ENCODE data around the gene SUCNR1. TPM values are rescaled to one million over a fixed set of nuclear protein-coding genes. Genes with fewer than 3 reads are reported as not detected.

Gene SUCNR1
- total RNA-seq, 1 experiment from 2014 or later = not detected

DNA sequence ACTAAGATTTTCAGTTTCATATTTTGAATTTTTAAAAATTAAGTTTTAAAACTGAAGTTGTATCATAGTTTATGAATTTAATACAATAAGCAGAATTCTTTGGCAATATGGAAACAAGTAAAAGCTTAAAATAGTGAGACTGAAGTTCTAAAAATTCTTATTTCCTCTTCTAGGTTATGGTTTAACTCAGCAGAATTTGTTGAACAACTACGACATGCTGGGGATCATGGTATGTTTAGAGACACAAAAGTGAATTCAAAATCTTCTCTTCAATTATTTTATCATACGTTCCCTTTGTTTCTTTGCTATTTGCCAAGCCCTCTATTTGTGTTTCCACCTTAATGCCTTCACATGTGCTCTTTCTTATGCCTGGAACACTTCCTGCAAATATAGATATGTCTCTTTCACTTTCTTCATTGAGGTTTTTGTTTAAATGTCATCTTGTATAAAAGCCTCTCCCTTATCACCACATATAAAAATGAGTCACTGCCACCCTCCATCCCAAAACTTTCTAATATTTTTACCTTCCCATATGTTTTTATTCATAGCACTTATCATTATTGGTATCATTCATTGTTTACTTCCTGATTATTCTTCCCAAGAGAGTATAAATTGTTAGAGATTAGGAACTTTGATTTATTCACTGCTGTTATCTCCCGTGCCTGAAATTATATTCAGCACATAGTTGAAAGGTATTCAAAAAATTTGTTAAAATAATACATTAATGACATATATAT is 6.4 kb downstream of the SUCNR1 start:
- Mint-ChIP-seq H3K27ac (no peak overlapping the region), H3K9me3 (no peaks in the 10 kb centered on the region; a peak in 1 of 5 replicates)
- no peak overlapping the region for H3K4me2 ChIP-seq (ENCODE audit: insufficient read depth, insufficient read length, low read length)

More for the DNA sequence above, 6.4 kb downstream of the SUCNR1 start:
- Mint-ChIP-seq H3K36me3 (ENCODE audit: insufficient read depth in 1 of 3, low read depth in 3 of 3) (no peaks in the 10 kb centered on the region), H3K27me3 (ENCODE audit: low read depth) (no peaks in the 10 kb centered on the region), H3K4me3 (no peak overlapping the region), H3K4me1 (no peaks in the 10 kb centered on the region; a peak in 1 of 4 replicates)
- H3K4me1 ChIP-seq (ENCODE audit: insufficient read depth, low read length) = no peaks in the 10 kb centered on the region
- DNase-seq = no peak
- H3K79me2 ChIP-seq (ENCODE audit: insufficient read depth, low read length) = no peaks in the 10 kb centered on the region
- H2BK120ac ChIP-seq (ENCODE audit: low read depth, low read length, poor library complexity, severe bottlenecking) = no peak overlapping the region
- H3K79me1 ChIP-seq (ENCODE audit: insufficient read depth, low read depth, low read length, poor library complexity, severe bottlenecking) = no peaks in the 10 kb centered on the region
- no peak overlapping the region for H2BK12ac ChIP-seq (ENCODE audit: insufficient read length, low read depth, low read length)
- H4K5ac ChIP-seq (ENCODE audit: insufficient read length, low read depth, low read length) = no peak overlapping the region
- H3K27ac ChIP-seq (ENCODE audit: insufficient read length, low read depth, low read length) = no peak overlapping the region
- no peak overlapping the region for H3K14ac ChIP-seq (ENCODE audit: insufficient read depth, low read length)
- H4K8ac ChIP-seq (replicated peaks; ENCODE audit: insufficient read length, low read depth, low read length) = no peak overlapping the region
- WGBS (ENCODE audit: extremely low coverage, insufficient read length, low lambda C conversion rate) = no CpG with 5 or more reads among the region's 3 CpGs
- H3K27me3 ChIP-seq (ENCODE audit: insufficient read depth, low read length) = no peaks in the 10 kb centered on the region
- no peak overlapping the region for H3T11ph ChIP-seq (ENCODE audit: low read length)
- H4K20me1 ChIP-seq (ENCODE audit: control insufficient read depth, insufficient read depth, insufficient read length) = no peaks in the 10 kb centered on the region
- H2BK20ac ChIP-seq (ENCODE audit: low read depth, low read length, poor library complexity, severe bottlenecking) = no peak overlapping the region
- no peak overlapping the region for H3K56ac ChIP-seq (ENCODE audit: insufficient read length, low read depth, low read length)
- no peak overlapping the region for H3K9ac ChIP-seq (ENCODE audit: extremely low read depth, insufficient read length, low read length)
- no peak overlapping the region for H3K18ac ChIP-seq (ENCODE audit: insufficient read length, low read depth, low read length)
- no peak overlapping the region for H3K23ac ChIP-seq (ENCODE audit: insufficient read length, low read depth, low read length)
- H3K9me3 ChIP-seq (ENCODE audit: control insufficient read depth, low read depth, low read length) = no peaks in the 10 kb centered on the region
- no peak overlapping the region for H4K91ac ChIP-seq (ENCODE audit: insufficient read length, low read depth, low read length)
- H3K4ac ChIP-seq (ENCODE audit: low read depth, low read length) = no peak overlapping the region
- H2AFZ ChIP-seq (ENCODE audit: low read length) = no peak overlapping the region
- no peak overlapping the region for H2BK5ac ChIP-seq (ENCODE audit: insufficient read length, low read length)
- TF ChIP-seq, protein P1, sequence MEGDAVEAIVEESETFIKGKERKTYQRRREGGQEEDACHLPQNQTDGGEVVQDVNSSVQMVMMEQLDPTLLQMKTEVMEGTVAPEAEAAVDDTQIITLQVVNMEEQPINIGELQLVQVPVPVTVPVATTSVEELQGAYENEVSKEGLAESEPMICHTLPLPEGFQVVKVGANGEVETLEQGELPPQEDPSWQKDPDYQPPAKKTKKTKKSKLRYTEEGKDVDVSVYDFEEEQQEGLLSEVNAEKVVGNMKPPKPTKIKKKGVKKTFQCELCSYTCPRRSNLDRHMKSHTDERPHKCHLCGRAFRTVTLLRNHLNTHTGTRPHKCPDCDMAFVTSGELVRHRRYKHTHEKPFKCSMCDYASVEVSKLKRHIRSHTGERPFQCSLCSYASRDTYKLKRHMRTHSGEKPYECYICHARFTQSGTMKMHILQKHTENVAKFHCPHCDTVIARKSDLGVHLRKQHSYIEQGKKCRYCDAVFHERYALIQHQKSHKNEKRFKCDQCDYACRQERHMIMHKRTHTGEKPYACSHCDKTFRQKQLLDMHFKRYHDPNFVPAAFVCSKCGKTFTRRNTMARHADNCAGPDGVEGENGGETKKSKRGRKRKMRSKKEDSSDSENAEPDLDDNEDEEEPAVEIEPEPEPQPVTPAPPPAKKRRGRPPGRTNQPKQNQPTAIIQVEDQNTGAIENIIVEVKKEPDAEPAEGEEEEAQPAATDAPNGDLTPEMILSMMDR (conservative IDR thresholded peaks at IDR 0.05) = no peak
- H2BK15ac ChIP-seq (ENCODE audit: low read depth, low read length) = no peak overlapping the region
- H2AK5ac ChIP-seq (ENCODE audit: insufficient read length, low read length) = no peak overlapping the region
- no peaks in the 10 kb centered on the region for H3K23me2 ChIP-seq (ENCODE audit: insufficient read length, low read depth, low read length, poor library complexity, severe bottlenecking)

Measured in H9 (cell line).